PFSK-1 (cell line): ENCODE measurements around the gene TXNDC5.

Source experiments
- POLR2AphosphoS5 ChIP-seq: IDR thresholded peaks from 2 replicates; pipeline ENCODE4 v1.6.1; 2012; ENCODE audit warnings: low read depth, mild to moderate bottlenecking, control low read depth, low read length, moderate library complexity
- SIN3A ChIP-seq: IDR thresholded peaks from 2 replicates; pipeline ENCODE4 v1.6.1; 2012; ENCODE audit warnings: mild to moderate bottlenecking, low read length, moderate library complexity, borderline replicate concordance; ENCODE audit not compliant: insufficient read depth
- TAF1 ChIP-seq: IDR thresholded peaks from 2 replicates; pipeline ENCODE4 v1.6.1; 2012; ENCODE audit warnings: low read length, control low read depth, borderline replicate concordance; ENCODE audit not compliant: insufficient read depth
- TF ChIP-seq, protein P1 (sequence below), 2 experiments: IDR thresholded peaks; 2 replicates each; pipeline versions ENCODE4 v1.6.1 to v1.8.0; 2011 to 2012; ENCODE audit warnings: low read depth in 2 of 2, low read length in 2 of 2, control low read depth in 1 of 2, inconsistent platforms in 1 of 2, mild to moderate bottlenecking in 1 of 2, moderate library complexity in 1 of 2; ENCODE audit not compliant: insufficient read depth in 1 of 2

DNA sequence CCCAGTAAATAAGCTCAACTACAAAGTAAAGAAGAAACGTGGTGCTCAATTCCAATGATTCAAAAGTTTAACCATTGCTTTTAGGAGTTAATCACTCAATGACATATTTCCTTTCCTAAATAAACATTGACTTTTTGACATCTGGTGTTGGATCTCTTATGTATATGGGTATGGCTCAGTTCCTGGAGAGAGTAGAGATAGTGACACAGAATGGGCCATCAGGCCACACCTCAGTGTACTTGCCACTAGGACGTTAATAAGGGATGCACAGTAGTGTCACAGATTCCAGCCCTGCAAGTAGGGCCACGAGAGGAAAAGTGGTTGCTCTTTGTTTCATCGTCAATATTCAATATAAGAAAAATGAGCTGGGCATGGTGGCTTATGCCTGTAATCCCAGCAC lies 48.9 kb upstream of the TXNDC5 start:
- TF ChIP-seq TAF1 = no peak
- no peak for TF ChIP-seq POLR2AphosphoS5
- TF ChIP-seq SIN3A = no peak
- TF ChIP-seq, protein P1, sequence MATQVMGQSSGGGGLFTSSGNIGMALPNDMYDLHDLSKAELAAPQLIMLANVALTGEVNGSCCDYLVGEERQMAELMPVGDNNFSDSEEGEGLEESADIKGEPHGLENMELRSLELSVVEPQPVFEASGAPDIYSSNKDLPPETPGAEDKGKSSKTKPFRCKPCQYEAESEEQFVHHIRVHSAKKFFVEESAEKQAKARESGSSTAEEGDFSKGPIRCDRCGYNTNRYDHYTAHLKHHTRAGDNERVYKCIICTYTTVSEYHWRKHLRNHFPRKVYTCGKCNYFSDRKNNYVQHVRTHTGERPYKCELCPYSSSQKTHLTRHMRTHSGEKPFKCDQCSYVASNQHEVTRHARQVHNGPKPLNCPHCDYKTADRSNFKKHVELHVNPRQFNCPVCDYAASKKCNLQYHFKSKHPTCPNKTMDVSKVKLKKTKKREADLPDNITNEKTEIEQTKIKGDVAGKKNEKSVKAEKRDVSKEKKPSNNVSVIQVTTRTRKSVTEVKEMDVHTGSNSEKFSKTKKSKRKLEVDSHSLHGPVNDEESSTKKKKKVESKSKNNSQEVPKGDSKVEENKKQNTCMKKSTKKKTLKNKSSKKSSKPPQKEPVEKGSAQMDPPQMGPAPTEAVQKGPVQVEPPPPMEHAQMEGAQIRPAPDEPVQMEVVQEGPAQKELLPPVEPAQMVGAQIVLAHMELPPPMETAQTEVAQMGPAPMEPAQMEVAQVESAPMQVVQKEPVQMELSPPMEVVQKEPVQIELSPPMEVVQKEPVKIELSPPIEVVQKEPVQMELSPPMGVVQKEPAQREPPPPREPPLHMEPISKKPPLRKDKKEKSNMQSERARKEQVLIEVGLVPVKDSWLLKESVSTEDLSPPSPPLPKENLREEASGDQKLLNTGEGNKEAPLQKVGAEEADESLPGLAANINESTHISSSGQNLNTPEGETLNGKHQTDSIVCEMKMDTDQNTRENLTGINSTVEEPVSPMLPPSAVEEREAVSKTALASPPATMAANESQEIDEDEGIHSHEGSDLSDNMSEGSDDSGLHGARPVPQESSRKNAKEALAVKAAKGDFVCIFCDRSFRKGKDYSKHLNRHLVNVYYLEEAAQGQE (IDR thresholded peaks at IDR 0.05; ENCODE audit: insufficient read depth in 1 of 2, low read depth in 2 of 2, low read length in 2 of 2) = no peak
